ENCODE data around the gene RAB40C. TPM values are rescaled to one million over a fixed set of nuclear protein-coding genes. Genes with fewer than 3 reads are reported as not detected.
A peak's percentile ranks its signal among the peaks of the same experiment; 100 is the strongest.

The RAB40C gene
- total and polyA plus RNA-seq, 10 of the 15 experiments (the other 5 are each of a cell fraction or from before 2014, with no cell fraction given) = 0.06 to 12.8 (median 4.6) TPM

GRCh38 chr16:588889-589657 lies 793 bp upstream of the RAB40C start (continued):
- TF ChIP-seq, protein P1, sequence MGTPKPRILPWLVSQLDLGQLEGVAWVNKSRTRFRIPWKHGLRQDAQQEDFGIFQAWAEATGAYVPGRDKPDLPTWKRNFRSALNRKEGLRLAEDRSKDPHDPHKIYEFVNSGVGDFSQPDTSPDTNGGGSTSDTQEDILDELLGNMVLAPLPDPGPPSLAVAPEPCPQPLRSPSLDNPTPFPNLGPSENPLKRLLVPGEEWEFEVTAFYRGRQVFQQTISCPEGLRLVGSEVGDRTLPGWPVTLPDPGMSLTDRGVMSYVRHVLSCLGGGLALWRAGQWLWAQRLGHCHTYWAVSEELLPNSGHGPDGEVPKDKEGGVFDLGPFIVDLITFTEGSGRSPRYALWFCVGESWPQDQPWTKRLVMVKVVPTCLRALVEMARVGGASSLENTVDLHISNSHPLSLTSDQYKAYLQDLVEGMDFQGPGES (IDR thresholded peaks at IDR 0.05) = no peak
- TF ChIP-seq PML (IDR thresholded peaks at IDR 0.05; ENCODE audit: low read length) (no peak), NR2C1 (IDR thresholded peaks at IDR 0.05) (peak; percentile 82), MYC (IDR thresholded peaks at IDR 0.05; ENCODE audit: insufficient read depth, insufficient read length, insufficient replicate concordance, low read length, severe bottlenecking) (peak; percentile 49), SRF (IDR thresholded peaks at IDR 0.05; ENCODE audit: low read depth in 2 of 2, low read length in 2 of 2) (peak; percentile 73 to 85), PAX8 (IDR thresholded peaks at IDR 0.05) (no peak), ZBTB4 (CRISPR knock-in tag; IDR thresholded peaks at IDR 0.05) (no peak), POLR2AphosphoS2 (IDR thresholded peaks at IDR 0.05; ENCODE audit: low read depth, low read length) (peak; percentile 61; the same call in 1 of the 2 replicates), IRF4 (IDR thresholded peaks at IDR 0.05; ENCODE audit: low read depth, low read length) (no peak), RBBP5 (conservative IDR thresholded peaks at IDR 0.05) (no peak), ZBED1 (IDR thresholded peaks at IDR 0.05; ENCODE audit: borderline replicate concordance) (no peak), CEBPB (IDR thresholded peaks at IDR 0.05; ENCODE audit: borderline replicate concordance in 1 of 2, low read depth in 2 of 2, low read length in 2 of 2) (no peak), TCF12 (IDR thresholded peaks at IDR 0.05; ENCODE audit: low read depth, low read length) (no peak), TBL1XR1 (IDR thresholded peaks at IDR 0.05; ENCODE audit: low read depth, low read length) (no peak), HDAC2 (IDR thresholded peaks at IDR 0.05) (no peak)
- TF ChIP-seq, protein P2, sequence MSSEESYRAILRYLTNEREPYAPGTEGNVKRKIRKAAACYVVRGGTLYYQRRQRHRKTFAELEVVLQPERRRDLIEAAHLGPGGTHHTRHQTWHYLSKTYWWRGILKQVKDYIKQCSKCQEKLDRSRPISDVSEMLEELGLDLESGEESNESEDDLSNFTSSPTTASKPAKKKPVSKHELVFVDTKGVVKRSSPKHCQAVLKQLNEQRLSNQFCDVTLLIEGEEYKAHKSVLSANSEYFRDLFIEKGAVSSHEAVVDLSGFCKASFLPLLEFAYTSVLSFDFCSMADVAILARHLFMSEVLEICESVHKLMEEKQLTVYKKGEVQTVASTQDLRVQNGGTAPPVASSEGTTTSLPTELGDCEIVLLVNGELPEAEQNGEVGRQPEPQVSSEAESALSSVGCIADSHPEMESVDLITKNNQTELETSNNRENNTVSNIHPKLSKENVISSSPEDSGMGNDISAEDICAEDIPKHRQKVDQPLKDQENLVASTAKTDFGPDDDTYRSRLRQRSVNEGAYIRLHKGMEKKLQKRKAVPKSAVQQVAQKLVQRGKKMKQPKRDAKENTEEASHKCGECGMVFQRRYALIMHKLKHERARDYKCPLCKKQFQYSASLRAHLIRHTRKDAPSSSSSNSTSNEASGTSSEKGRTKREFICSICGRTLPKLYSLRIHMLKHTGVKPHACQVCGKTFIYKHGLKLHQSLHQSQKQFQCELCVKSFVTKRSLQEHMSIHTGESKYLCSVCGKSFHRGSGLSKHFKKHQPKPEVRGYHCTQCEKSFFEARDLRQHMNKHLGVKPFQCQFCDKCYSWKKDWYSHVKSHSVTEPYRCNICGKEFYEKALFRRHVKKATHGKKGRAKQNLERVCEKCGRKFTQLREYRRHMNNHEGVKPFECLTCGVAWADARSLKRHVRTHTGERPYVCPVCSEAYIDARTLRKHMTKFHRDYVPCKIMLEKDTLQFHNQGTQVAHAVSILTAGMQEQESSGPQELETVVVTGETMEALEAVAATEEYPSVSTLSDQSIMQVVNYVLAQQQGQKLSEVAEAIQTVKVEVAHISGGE (CRISPR knock-in tag; IDR thresholded peaks at IDR 0.05) = no peak
- TF ChIP-seq, protein P3, sequence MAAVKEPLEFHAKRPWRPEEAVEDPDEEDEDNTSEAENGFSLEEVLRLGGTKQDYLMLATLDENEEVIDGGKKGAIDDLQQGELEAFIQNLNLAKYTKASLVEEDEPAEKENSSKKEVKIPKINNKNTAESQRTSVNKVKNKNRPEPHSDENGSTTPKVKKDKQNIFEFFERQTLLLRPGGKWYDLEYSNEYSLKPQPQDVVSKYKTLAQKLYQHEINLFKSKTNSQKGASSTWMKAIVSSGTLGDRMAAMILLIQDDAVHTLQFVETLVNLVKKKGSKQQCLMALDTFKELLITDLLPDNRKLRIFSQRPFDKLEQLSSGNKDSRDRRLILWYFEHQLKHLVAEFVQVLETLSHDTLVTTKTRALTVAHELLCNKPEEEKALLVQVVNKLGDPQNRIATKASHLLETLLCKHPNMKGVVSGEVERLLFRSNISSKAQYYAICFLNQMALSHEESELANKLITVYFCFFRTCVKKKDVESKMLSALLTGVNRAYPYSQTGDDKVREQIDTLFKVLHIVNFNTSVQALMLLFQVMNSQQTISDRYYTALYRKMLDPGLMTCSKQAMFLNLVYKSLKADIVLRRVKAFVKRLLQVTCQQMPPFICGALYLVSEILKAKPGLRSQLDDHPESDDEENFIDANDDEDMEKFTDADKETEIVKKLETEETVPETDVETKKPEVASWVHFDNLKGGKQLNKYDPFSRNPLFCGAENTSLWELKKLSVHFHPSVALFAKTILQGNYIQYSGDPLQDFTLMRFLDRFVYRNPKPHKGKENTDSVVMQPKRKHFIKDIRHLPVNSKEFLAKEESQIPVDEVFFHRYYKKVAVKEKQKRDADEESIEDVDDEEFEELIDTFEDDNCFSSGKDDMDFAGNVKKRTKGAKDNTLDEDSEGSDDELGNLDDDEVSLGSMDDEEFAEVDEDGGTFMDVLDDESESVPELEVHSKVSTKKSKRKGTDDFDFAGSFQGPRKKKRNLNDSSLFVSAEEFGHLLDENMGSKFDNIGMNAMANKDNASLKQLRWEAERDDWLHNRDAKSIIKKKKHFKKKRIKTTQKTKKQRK (IDR thresholded peaks at IDR 0.05; ENCODE audit: low read depth, low read length) = peak; percentile 85
- TF ChIP-seq, protein P4, sequence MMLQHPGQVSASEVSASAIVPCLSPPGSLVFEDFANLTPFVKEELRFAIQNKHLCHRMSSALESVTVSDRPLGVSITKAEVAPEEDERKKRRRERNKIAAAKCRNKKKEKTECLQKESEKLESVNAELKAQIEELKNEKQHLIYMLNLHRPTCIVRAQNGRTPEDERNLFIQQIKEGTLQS (IDR thresholded peaks at IDR 0.05; ENCODE audit: borderline replicate concordance, extremely low read depth, low read depth, low read length) = no peak
